GM19025 (cell line): ENCODE data around the gene DGUOK.
"Not testable (repeated sequence)": the region's sequence is repeated elsewhere in the genome, so short reads cannot be mapped to it uniquely, and the experiment has no call there.

ENCODE experiments used
- ATAC-seq: cut with Tn5 transposase; IDR thresholded peaks from one replicate; pipeline ENCODE4 v1.9.1; 2021; ENCODE audit warnings: mild to moderate bottlenecking, low read depth, moderate library complexity; ENCODE audit not compliant: unreplicated experiment

DGUOK gene

GRCh38 chr2:73926493-73927327 lies at the start of gene DGUOK:
DGUOK (plus strand) TSS chr2:73926880; CDS start chr2:73926911, 31 bp downstream.
- peak; percentile 99 for ATAC-seq

DNA sequence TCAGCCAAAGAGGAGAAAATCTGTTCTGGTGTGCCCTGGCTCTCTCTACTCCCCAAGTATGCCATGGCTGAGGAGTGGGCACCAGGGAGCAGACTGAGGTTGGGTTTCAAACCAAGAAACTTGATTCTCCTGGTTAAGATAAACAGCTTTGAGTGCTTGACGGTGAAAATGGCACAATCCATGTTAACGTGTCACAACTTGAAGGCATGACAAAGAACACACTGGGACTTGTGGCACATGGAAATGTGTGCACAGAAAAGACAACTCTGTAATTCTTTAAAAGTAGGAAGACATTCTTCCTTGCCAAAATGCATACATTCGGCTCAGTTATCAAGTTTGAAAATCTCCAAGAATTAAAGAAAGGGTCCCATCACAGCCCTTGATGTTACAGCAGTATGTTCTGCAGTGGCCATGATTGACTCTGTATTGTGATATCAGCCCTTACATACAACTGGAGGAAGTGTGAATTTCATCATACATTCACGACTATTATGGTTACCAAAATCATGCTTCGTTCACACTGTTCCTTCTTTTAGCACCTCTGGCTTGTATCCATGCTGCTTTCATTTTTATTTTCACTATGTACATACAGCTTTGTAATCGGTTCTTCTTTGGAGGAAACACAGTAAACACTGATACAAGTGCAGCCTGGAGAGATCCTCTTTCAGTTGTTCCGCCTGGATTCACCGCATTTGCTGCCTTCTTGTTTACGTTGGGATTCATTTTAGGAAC lies 49.4 kb upstream of the DGUOK start:
- ATAC-seq, result no peak

DNA sequence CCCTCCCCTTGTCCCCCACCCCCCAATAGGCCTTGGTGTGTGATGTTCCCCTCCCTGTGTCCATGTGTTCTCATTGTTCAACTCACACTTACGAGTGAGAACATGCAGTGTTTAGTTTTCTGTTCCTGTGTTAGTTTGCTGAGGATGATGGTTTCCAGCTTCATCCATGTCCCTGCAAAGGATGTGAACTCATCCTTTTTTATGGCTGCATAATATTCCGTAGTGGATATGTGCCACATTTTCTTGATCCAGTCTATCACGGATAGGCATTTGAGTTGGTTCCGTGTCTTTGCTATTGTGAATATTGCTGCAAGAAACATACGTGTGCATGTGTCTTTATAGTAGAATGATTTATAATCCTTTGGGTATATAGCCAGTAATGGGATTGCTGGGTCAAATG lies 48.7 kb upstream of the DGUOK start:
- not testable (repeated sequence) for ATAC-seq

- ATAC-seq, result no peak
Measured at GRCh38 chr2:73885406-73885805, 41.3 kb upstream of the DGUOK start.

GRCh38 chr2:73886357-73886756 lies 40.3 kb upstream of the DGUOK start:
- no peak for ATAC-seq

DNA sequence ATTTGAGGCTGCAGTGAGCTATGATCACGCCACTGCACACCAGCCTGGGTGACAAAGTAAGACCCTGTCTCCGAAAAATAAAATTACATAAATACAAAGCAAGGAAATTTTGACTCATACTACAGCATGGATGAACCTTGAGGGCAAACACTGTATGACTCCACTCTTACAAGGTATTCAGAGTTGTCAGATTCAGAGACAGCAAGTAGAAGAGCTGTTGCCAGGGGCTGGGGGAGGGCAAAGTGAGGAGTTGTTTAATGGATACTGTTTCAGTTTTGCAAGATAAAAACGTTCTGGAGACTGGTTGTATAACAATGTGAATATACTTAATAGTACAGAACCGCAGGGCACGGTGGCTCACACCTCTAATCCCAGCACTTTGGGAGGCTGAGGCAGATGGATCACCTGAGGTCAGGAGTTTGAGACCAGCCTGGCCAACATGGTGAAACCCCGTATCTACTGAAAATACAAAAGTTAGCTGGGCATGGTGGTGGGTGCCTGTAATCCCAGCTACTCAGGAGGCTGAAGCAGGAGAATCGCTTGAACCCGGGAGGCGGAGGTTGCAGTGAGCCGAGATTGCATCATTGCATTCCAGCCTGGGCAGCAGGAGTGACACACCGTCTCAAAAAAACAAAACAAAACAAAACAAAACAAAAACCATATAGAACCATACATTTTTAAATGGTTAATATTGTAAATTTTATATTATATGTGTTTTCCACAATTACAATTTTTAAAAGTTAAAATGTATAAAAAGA lies 38.9 kb upstream of the DGUOK start:
- not testable (repeated sequence) for ATAC-seq

- no peak for ATAC-seq
Measured at GRCh38 chr2:73888388-73888787, 38.3 kb upstream of the DGUOK start.

- ATAC-seq, result no peak
Measured at GRCh38 chr2:73889206-73889605, 37.5 kb upstream of the DGUOK start.

DNA sequence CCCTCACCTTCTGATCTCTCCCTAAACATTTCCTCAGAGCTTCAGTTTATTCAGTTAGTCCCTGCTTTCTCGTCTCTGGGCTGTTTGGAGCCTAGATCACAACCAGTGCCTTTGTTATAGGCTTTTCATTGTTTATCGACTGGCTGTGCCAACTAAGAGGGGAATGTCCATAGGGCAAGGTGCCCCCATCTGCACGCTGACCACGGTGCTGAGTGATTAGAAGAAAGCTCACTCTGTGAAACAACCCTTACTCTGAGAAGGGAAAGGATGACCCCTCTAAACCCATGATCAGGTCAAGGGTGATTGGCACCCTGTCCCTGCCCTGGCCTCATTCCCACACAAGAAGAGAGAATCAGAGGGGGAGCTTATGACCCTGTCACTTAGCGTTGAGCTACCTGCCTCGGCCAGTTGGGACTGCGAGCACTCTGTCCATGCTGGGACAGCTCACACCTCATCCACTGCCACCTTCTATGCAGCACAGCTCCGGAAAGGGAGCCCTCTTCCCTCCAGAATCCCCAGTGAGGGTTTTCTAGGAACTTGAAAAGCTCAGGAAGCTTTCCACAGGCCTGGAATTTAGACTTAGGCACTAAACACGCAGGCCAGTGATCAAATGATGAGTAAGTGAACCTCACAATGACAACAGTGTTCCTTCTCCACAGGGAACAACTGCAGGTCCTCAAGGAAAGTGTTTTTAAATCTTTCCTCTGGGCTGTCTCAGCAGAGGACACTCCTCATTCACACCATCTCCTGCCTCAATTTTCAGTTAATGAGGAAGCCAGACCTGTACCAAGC lies 36.2 kb upstream of the DGUOK start:
- ATAC-seq, result no peak

DNA sequence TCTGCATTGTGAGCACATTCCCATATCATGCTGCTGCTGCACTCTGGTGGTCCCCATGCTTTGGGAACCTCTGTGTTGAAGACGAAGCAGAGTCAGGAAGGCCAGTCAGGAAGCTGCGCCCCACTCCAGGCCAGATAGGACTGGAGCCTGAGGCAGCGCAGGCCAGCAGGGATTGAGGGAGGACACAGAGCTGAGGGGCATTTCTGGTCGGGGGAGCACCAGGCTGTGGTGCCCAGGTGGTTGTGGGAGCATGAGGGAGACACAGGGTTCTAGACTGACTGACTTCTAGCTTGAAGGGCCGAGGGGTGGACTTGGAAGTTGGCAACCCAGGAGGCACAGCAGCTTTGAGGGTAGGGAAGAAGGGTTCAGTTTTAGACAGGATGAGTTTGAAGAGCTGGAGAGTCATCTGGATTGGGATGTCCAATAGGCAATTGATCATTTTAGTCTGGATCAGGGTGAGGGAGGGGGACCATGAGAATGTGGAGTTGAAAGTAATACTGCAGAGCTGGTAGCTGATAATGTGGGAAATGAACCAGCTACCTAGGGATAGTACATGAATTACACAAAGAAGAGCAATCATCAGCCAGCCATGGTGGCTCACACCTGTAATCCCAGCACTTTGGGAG lies 35.3 kb upstream of the DGUOK start:
- ATAC-seq, result no peak

- no peak for ATAC-seq
Measured at GRCh38 chr2:73892631-73893329, 33.9 kb upstream of the DGUOK start, which contains the start of gene ACTG2. ACTG2 (plus strand) TSS chr2:73893008; CDS start chr2:73901312, 8,304 bp downstream.

GRCh38 chr2:73893764-73894474 lies 32.8 kb upstream of the DGUOK start:
- ATAC-seq, result no peak

GRCh38 chr2:73894475-73894850 lies 32.2 kb upstream of the DGUOK start:
- no peak for ATAC-seq

- no peak for ATAC-seq
Measured at GRCh38 chr2:73894877-73895276, 31.8 kb upstream of the DGUOK start.

GRCh38 chr2:73895473-73895872 lies 31.2 kb upstream of the DGUOK start:
- ATAC-seq, result no peak

GRCh38 chr2:73896362-73897239 lies 30.1 kb upstream of the DGUOK start:
- no peak for ATAC-seq

DNA sequence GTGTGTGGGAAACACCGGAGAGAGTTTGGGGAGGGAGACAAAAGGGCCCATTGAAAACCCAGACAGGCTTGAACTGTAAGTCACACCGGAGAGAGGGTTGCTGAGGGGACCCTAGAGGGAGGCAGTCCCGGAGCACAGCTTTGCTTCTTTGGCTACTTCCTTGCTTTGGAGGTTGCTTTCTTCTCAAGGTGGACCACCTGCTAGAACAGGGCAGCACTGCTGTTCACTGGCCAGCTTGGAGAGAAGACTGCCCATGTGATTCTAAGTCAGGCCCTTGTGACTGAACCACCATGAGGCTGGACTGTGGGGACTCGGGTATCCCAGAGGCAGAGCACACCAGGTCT lies 29.5 kb upstream of the DGUOK start:
- ATAC-seq, result no peak

DNA sequence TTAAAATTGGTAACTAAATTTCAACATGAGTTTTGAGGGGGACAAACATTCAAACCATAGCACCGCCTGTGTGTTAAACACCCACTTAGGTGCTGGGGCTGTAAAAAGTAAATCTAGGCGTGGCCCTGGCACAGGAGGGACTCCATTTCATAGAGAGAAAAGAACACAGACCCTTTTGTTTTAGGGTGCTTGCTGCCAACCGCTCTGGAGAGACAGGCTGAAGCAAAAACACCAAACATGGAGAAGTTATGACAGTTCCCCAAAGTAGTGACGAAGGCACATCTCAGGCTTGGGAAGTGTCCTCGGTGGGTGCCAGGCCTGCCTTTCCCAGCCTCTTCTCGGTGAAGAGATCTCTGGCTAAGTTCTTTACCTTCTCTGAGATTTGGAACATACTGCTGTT lies 28.7 kb upstream of the DGUOK start:
- no peak for ATAC-seq
